GM12878 (cell line): Measurements from ENCODE around the gene SHB. TPM values are rescaled to one million over a fixed set of nuclear protein-coding genes. Genes with fewer than 3 reads are reported as not detected.

Experiments used
- BHLHE40 ChIP-seq, 2 experiments: fragments of 450-650 bp in 1 of 2; IDR thresholded peaks; 2 replicates each; pipeline ENCODE4 v1.6.1; 2011 to 2017; ENCODE audit warnings: low read depth in 2 of 2, borderline replicate concordance in 1 of 2, improper control_type of control experiment in 1 of 2, low read length in 1 of 2, mild to moderate bottlenecking in 1 of 2
- BMI1 ChIP-seq: fragments of 450-650 bp; IDR thresholded peaks from 2 replicates; pipeline ENCODE4 v1.6.1; 2016; ENCODE audit warnings: mild to moderate bottlenecking, moderate library complexity, borderline replicate concordance
- CREM ChIP-seq: IDR thresholded peaks from 2 replicates; pipeline ENCODE4 v1.6.1; 2014; ENCODE audit warnings: antibody characterized with exemption, low read depth
- EED ChIP-seq: sonication (generic); IDR thresholded peaks from 2 replicates; pipeline ENCODE4 v1.6.1; 2016; ENCODE audit warnings: antibody characterized with exemption, low read depth
- IKZF1 ChIP-seq: fragments of 450-650 bp; conservative IDR thresholded peaks from 2 replicates; pipeline ENCODE4 v1.6.1; 2017; ENCODE audit warnings: antibody characterized with exemption, mild to moderate bottlenecking
- IKZF2 ChIP-seq, 2 experiments: fragments of 450-650 bp; IDR thresholded peaks; 2 replicates each; pipeline ENCODE4 v1.6.1; 2017; ENCODE audit warnings: mild to moderate bottlenecking in 2 of 2, moderate library complexity in 2 of 2
- LARP7 ChIP-seq: fragments of 450-650 bp; IDR thresholded peaks from 2 replicates; pipeline ENCODE4 v1.6.1; 2017; ENCODE audit warnings: mild to moderate bottlenecking
- ZBED1 ChIP-seq: IDR thresholded peaks from 2 replicates; pipeline ENCODE4 v1.6.1; 2016; ENCODE audit warnings: borderline replicate concordance
- polyA plus RNA-seq, 11 experiments: library from polyadenylated mRNA; depleted of rRNA in 4 of 11; unstranded in 6 of 11; stranded (reverse) in 5 of 11; fragments of >200 nt; fragmentation: Nextera tagmentation in 4 of 11; fragmentation: Illumina TruSeq in 1 of 11; extraction: Ambion mirVana in 4 of 11; extraction: Trizol in 1 of 11; gene quantifications; 1 replicate in 1 of 11; 2 replicates in 10 of 11; pipeline versions ENCODE4 v1.2.1 to v1.2.3, GENCODE V29; 2011 to 2016; ENCODE audit warnings: inconsistent platforms in 2 of 11, missing spikeins in 2 of 11, low read depth in 1 of 11
- total RNA-seq, 4 experiments: library from RNA; depleted of rRNA in 3 of 4; stranded (reverse); fragments of >200 nt in 3 of 4; fragmentation: Illumina TruSeq in 1 of 4; extraction: Trizol in 1 of 4; gene quantifications; 2 replicates each; pipeline versions ENCODE4 v1.2.1 to v1.2.3, GENCODE V29; 2013 to 2021
- TF ChIP-seq, protein P1 (sequence below): fragments of 450-650 bp; IDR thresholded peaks from 2 replicates; pipeline ENCODE4 v1.6.1; 2017; ENCODE audit warnings: mild to moderate bottlenecking, moderate library complexity
- TF ChIP-seq, protein P2 (sequence below): IDR thresholded peaks from 2 replicates; pipeline ENCODE4 v1.6.1; 2012; ENCODE audit warnings: low read depth, low read length, improper control_type of control experiment
- TF ChIP-seq, protein P3 (sequence below): fragments of 450-650 bp; IDR thresholded peaks from 2 replicates; pipeline ENCODE4 v1.6.1; 2017; ENCODE audit warnings: mild to moderate bottlenecking, moderate library complexity
- TF ChIP-seq, protein P4 (sequence below): fragments of 450-650 bp; IDR thresholded peaks from 2 replicates; pipeline ENCODE4 v1.6.1; 2017; ENCODE audit warnings: mild to moderate bottlenecking, low read depth, inconsistent platforms; ENCODE audit not compliant: poor library complexity, severe bottlenecking
- TF ChIP-seq, protein P5 (sequence below): fragments of 450-650 bp; IDR thresholded peaks from 2 replicates; pipeline ENCODE4 v1.6.1; 2016; ENCODE audit warnings: mild to moderate bottlenecking, moderate library complexity, borderline replicate concordance

The SHB gene
- total and polyA plus RNA-seq, 10 of the 15 experiments (the other 5 are each of a cell fraction or from before 2014, with no cell fraction given), result 0.29 to 6.2 (median 1.3) TPM

DNA sequence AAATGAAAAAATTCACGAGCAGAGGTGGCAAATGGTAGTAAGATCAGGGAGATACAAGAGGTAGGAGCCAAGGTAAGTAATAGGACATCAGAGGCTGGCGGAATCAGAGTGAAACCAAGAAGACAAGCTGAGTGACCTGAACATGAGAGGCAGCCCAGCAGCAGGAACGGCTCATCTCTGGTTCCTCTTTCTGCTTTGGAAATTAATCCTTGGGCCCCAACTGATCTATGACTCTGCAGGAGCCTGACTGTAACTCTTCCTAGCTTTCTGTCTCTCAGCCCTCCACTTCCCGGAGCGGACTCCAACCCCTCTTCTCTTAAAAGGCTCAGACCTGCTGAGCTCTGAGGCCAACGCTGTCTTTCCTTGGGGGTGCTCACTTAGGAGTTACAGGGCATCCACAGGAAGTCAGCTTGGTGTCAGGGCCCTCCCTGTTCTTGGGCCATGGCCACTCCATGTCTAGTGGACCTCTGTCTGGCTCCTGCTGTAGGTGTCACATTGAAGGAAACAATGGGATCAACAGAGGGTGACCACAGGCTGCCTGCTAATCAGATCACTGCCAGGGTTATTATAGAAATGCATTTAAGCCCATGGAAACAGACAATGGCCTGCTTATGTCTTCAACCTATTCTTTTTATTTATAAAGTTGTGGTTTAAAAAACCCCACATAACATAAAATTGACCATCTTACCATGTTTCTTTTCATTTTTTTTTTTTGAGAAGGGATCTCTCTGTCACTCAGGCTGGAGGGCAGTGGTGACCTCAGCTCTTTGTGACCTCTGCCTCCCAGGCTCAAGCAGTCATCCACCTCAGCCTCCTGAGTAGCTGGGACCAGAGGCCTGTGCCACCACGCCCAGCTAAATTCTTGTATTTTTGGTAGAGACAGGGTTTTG lies 22.5 kb upstream of the SHB start (continued):
- TF ChIP-seq, protein P1, sequence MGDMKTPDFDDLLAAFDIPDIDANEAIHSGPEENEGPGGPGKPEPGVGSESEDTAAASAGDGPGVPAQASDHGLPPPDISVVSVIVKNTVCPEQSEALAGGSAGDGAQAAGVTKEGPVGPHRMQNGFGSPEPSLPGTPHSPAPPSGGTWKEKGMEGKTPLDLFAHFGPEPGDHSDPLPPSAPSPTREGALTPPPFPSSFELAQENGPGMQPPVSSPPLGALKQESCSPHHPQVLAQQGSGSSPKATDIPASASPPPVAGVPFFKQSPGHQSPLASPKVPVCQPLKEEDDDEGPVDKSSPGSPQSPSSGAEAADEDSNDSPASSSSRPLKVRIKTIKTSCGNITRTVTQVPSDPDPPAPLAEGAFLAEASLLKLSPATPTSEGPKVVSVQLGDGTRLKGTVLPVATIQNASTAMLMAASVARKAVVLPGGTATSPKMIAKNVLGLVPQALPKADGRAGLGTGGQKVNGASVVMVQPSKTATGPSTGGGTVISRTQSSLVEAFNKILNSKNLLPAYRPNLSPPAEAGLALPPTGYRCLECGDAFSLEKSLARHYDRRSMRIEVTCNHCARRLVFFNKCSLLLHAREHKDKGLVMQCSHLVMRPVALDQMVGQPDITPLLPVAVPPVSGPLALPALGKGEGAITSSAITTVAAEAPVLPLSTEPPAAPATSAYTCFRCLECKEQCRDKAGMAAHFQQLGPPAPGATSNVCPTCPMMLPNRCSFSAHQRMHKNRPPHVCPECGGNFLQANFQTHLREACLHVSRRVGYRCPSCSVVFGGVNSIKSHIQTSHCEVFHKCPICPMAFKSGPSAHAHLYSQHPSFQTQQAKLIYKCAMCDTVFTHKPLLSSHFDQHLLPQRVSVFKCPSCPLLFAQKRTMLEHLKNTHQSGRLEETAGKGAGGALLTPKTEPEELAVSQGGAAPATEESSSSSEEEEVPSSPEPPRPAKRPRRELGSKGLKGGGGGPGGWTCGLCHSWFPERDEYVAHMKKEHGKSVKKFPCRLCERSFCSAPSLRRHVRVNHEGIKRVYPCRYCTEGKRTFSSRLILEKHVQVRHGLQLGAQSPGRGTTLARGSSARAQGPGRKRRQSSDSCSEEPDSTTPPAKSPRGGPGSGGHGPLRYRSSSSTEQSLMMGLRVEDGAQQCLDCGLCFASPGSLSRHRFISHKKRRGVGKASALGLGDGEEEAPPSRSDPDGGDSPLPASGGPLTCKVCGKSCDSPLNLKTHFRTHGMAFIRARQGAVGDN, result peak; percentile 93
- TF ChIP-seq LARP7 (peak; percentile 45; the same call in 1 of the 2 replicates), BMI1 (no peak), CREM (0 out of 2 replicates have a peak, but pooled peaks have one; percentile 38), IKZF1 (peak; percentile 88), EED (peak; percentile 78; the same call in 1 of the 2 replicates), ZBED1 (no peak), IKZF2 (IDR thresholded peaks at IDR 0.05) (peak; percentile 80 to 84), BHLHE40 (IDR thresholded peaks at IDR 0.05; ENCODE audit: borderline replicate concordance in 1 of 2, low read depth in 2 of 2, low read length in 1 of 2) (no peak)
- TF ChIP-seq, protein P2, sequence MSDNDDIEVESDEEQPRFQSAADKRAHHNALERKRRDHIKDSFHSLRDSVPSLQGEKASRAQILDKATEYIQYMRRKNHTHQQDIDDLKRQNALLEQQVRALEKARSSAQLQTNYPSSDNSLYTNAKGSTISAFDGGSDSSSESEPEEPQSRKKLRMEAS, result no peak
- TF ChIP-seq, protein P3, sequence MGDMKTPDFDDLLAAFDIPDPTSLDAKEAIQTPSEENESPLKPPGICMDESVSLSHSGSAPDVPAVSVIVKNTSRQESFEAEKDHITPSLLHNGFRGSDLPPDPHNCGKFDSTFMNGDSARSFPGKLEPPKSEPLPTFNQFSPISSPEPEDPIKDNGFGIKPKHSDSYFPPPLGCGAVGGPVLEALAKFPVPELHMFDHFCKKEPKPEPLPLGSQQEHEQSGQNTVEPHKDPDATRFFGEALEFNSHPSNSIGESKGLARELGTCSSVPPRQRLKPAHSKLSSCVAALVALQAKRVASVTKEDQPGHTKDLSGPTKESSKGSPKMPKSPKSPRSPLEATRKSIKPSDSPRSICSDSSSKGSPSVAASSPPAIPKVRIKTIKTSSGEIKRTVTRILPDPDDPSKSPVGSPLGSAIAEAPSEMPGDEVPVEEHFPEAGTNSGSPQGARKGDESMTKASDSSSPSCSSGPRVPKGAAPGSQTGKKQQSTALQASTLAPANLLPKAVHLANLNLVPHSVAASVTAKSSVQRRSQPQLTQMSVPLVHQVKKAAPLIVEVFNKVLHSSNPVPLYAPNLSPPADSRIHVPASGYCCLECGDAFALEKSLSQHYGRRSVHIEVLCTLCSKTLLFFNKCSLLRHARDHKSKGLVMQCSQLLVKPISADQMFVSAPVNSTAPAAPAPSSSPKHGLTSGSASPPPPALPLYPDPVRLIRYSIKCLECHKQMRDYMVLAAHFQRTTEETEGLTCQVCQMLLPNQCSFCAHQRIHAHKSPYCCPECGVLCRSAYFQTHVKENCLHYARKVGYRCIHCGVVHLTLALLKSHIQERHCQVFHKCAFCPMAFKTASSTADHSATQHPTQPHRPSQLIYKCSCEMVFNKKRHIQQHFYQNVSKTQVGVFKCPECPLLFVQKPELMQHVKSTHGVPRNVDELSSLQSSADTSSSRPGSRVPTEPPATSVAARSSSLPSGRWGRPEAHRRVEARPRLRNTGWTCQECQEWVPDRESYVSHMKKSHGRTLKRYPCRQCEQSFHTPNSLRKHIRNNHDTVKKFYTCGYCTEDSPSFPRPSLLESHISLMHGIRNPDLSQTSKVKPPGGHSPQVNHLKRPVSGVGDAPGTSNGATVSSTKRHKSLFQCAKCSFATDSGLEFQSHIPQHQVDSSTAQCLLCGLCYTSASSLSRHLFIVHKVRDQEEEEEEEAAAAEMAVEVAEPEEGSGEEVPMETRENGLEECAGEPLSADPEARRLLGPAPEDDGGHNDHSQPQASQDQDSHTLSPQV, result peak; percentile 97
- TF ChIP-seq, protein P4, sequence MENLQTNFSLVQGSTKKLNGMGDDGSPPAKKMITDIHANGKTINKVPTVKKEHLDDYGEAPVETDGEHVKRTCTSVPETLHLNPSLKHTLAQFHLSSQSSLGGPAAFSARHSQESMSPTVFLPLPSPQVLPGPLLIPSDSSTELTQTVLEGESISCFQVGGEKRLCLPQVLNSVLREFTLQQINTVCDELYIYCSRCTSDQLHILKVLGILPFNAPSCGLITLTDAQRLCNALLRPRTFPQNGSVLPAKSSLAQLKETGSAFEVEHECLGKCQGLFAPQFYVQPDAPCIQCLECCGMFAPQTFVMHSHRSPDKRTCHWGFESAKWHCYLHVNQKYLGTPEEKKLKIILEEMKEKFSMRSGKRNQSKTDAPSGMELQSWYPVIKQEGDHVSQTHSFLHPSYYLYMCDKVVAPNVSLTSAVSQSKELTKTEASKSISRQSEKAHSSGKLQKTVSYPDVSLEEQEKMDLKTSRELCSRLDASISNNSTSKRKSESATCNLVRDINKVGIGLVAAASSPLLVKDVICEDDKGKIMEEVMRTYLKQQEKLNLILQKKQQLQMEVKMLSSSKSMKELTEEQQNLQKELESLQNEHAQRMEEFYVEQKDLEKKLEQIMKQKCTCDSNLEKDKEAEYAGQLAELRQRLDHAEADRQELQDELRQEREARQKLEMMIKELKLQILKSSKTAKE, result peak; percentile 45
- TF ChIP-seq, protein P5, sequence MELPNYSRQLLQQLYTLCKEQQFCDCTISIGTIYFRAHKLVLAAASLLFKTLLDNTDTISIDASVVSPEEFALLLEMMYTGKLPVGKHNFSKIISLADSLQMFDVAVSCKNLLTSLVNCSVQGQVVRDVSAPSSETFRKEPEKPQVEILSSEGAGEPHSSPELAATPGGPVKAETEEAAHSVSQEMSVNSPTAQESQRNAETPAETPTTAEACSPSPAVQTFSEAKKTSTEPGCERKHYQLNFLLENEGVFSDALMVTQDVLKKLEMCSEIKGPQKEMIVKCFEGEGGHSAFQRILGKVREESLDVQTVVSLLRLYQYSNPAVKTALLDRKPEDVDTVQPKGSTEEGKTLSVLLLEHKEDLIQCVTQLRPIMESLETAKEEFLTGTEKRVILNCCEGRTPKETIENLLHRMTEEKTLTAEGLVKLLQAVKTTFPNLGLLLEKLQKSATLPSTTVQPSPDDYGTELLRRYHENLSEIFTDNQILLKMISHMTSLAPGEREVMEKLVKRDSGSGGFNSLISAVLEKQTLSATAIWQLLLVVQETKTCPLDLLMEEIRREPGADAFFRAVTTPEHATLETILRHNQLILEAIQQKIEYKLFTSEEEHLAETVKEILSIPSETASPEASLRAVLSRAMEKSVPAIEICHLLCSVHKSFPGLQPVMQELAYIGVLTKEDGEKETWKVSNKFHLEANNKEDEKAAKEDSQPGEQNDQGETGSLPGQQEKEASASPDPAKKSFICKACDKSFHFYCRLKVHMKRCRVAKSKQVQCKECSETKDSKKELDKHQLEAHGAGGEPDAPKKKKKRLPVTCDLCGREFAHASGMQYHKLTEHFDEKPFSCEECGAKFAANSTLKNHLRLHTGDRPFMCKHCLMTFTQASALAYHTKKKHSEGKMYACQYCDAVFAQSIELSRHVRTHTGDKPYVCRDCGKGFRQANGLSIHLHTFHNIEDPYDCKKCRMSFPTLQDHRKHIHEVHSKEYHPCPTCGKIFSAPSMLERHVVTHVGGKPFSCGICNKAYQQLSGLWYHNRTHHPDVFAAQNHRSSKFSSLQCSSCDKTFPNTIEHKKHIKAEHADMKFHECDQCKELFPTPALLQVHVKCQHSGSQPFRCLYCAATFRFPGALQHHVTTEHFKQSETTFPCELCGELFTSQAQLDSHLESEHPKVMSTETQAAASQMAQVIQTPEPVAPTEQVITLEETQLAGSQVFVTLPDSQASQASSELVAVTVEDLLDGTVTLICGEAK, result peak; percentile 30; the same call in 1 of the 2 replicates
